ENCODE results near the gene TMEM213.

TMEM213 gene

GRCh38 chr7:138878051-138878450 is 80.3 kb downstream of the TMEM213 start:
- DNase-seq: no peak

GRCh38 chr7:138878856-138879255 is 81.1 kb downstream of the TMEM213 start:
- DNase-seq: no peak

GRCh38 chr7:138879356-138879755 is 81.6 kb downstream of the TMEM213 start:
- no peak for DNase-seq

DNA sequence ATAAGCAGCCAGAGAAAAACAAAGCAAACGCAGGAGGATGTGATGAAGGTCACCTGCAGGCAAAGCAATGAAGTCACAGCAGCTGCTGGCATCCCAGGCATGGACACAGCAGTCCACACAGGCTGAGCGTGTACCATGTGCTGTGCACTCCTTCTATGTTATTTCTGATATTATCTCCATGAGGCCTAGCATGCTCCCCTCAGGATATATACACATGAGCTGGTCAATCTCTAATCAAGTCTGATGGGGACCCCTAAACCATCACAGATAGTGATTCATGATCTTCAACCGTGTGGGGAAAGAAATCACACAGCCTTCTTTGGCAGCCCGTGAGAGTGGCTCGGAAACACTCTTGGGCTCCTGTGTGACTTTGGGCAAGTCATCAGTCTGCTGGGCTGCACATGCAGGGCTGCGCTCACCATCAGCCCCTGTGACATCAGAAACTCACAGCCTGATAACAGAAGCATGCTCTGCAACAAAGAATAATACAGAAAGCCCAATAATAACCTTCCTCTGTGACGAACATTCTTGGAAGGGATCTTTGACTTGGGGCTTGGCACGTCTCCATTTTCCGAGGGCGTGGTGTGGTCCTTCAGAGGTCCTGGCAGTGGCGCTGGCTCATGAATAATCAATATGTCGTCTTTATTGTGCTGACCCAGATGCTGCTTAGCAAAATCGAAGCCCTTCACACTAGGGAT is 83.2 kb downstream of the TMEM213 start:
- DNase-seq: no peak

- no peak for DNase-seq
These were observed 83.9 kb downstream of the TMEM213 start for GRCh38 chr7:138881579-138882188.

GRCh38 chr7:138882249-138882648 is 84.5 kb downstream of the TMEM213 start:
- DNase-seq: no peak

GRCh38 chr7:138885383-138886147 is 87.8 kb downstream of the TMEM213 start:
- DNase-seq: no peak

- DNase-seq: peak; percentile 80
These were observed 88.7 kb downstream of the TMEM213 start for GRCh38 chr7:138886501-138886917.

GRCh38 chr7:138887085-138887710 is 89.4 kb downstream of the TMEM213 start:
- no peak for DNase-seq
